PC-9 (cell line): Measurements from ENCODE around the gene PTPN23. TPM values are rescaled to one million over a fixed set of nuclear protein-coding genes. Genes with fewer than 3 reads are reported as not detected.
A peak's percentile ranks its signal among the peaks of the same experiment; 100 is the strongest.

Experiments
- Bru-seq: library from RNA; stranded (reverse); fragments of 400-500 nt; gene quantifications from one replicate; lab custom pipeline; 2021; lab: Mats Ljungman, UMichigan
- BruChase-seq, 2 experiments: library from RNA; stranded (reverse); fragments of 400-500 nt; gene quantifications; one replicate each; lab custom pipeline; 2021; lab: Mats Ljungman, UMichigan
- BruUV-seq: library from RNA; stranded (reverse); fragments of 400-500 nt; replicated peaks from 2 replicates; lab custom pipeline; 2021; lab: Mats Ljungman, UMichigan
- CTCF ChIA-PET: fragments of 300-600 bp; sonication (Branson Sonifier 250); formaldehyde crosslinking; loops from one replicate; lab custom pipeline; 2022; ENCODE audit warnings: antibody characterized with exemption; lab: Charles Lee
- POLR2A ChIA-PET: fragments of 300-600 bp; sonication (Branson Sonifier 250); formaldehyde crosslinking; loops from one replicate; lab custom pipeline; 2022; ENCODE audit warnings: antibody characterized with exemption; ENCODE audit not compliant: unreplicated experiment; lab: Charles Lee
- DNase-seq, 2 experiments: peaks; one replicate each; pipeline versions ENCODE4 v3.0.0 to v3.0.0-alpha.2; 2015 to 2022; ENCODE audit warnings: mixed read lengths in 1 of 2
- H2AFZ ChIP-seq: fragments of 200-600 bp; sonication (generic); 2 replicates; pipeline ENCODE4 v1.8.1; 2017; ENCODE audit warnings: antibody characterized with exemption
- H3F3A ChIP-seq: fragments of 200-600 bp; sonication (generic); 2 replicates; pipeline ENCODE4 v1.8.1; 2017; ENCODE audit warnings: antibody characterized with exemption, mild to moderate bottlenecking, low read depth; ENCODE audit not compliant: insufficient read depth
- H3K27ac ChIP-seq: fragments of 200-600 bp; sonication (generic); 2 replicates; pipeline ENCODE4 v1.6.1; 2016; ENCODE audit warnings: mixed run types
- H3K27me3 ChIP-seq: fragments of 200-600 bp; sonication (generic); 2 replicates; pipeline ENCODE4 v1.6.1; 2016; ENCODE audit warnings: low read depth, mixed run types; ENCODE audit not compliant: insufficient read depth
- H3K36me3 ChIP-seq: fragments of 200-600 bp; sonication (generic); 2 replicates; pipeline ENCODE4 v1.6.1; 2016; ENCODE audit warnings: low read depth, mixed run types
- H3K4me1 ChIP-seq: fragments of 200-600 bp; sonication (generic); replicated peaks from 2 replicates; pipeline ENCODE4 v1.6.1; 2016; ENCODE audit warnings: mixed run types; ENCODE audit not compliant: insufficient read depth
- H3K4me2 ChIP-seq: fragments of 200-600 bp; sonication (generic); 2 replicates; pipeline ENCODE4 v1.6.1; 2017; ENCODE audit warnings: mixed run types
- H3K4me3 ChIP-seq: fragments of 200-600 bp; sonication (generic); 2 replicates; pipeline ENCODE4 v1.6.1; 2016; ENCODE audit warnings: mixed run types
- H3K79me2 ChIP-seq: fragments of 200-600 bp; sonication (generic); 2 replicates; pipeline ENCODE4 v1.6.1; 2017; ENCODE audit warnings: low read depth, mixed run types
- H3K9me2 ChIP-seq: fragments of 200-600 bp; sonication (generic); 2 replicates; pipeline ENCODE4 v1.8.1; 2017; ENCODE audit warnings: mild to moderate bottlenecking; ENCODE audit not compliant: insufficient read depth
- H3K9me3 ChIP-seq: fragments of 200-600 bp; sonication (generic); 2 replicates; pipeline ENCODE4 v1.8.1; 2016; ENCODE audit warnings: low read depth; ENCODE audit not compliant: insufficient read depth
- H4K20me1 ChIP-seq: fragments of 200-600 bp; sonication (generic); 2 replicates; pipeline ENCODE4 v1.8.1; 2017; ENCODE audit not compliant: insufficient read depth
- CTCF ChIP-seq: fragments of 200-600 bp; sonication (generic); conservative IDR thresholded peaks from 2 replicates; pipeline ENCODE4 v1.6.1; 2017; ENCODE audit warnings: mixed run types, antibody characterized with exemption, mild to moderate bottlenecking, moderate library complexity
- EZH2 ChIP-seq: fragments of 200-600 bp; sonication (generic); IDR thresholded peaks from 2 replicates; pipeline ENCODE4 v1.8.0; 2017; ENCODE audit warnings: antibody characterized with exemption, low read depth
- intact Hi-C: fragments of 100-400 bp; cut with micrococcal nuclease; formaldehyde crosslinking; loops from one replicate; pipeline ENCODE4 v1.10.0; 2022; ENCODE audit not compliant: unreplicated experiment
- long read RNA-seq: library from polyadenylated mRNA; stranded (forward); transcript quantifications from one replicate; pipeline ENCODE4 v2.0.0, GENCODE V29; 2022
- total RNA-seq: library from RNA; stranded (reverse); gene quantifications from 2 replicates; pipeline ENCODE4 v1.2.3, GENCODE V29; 2021

PTPN23 gene, protein sequence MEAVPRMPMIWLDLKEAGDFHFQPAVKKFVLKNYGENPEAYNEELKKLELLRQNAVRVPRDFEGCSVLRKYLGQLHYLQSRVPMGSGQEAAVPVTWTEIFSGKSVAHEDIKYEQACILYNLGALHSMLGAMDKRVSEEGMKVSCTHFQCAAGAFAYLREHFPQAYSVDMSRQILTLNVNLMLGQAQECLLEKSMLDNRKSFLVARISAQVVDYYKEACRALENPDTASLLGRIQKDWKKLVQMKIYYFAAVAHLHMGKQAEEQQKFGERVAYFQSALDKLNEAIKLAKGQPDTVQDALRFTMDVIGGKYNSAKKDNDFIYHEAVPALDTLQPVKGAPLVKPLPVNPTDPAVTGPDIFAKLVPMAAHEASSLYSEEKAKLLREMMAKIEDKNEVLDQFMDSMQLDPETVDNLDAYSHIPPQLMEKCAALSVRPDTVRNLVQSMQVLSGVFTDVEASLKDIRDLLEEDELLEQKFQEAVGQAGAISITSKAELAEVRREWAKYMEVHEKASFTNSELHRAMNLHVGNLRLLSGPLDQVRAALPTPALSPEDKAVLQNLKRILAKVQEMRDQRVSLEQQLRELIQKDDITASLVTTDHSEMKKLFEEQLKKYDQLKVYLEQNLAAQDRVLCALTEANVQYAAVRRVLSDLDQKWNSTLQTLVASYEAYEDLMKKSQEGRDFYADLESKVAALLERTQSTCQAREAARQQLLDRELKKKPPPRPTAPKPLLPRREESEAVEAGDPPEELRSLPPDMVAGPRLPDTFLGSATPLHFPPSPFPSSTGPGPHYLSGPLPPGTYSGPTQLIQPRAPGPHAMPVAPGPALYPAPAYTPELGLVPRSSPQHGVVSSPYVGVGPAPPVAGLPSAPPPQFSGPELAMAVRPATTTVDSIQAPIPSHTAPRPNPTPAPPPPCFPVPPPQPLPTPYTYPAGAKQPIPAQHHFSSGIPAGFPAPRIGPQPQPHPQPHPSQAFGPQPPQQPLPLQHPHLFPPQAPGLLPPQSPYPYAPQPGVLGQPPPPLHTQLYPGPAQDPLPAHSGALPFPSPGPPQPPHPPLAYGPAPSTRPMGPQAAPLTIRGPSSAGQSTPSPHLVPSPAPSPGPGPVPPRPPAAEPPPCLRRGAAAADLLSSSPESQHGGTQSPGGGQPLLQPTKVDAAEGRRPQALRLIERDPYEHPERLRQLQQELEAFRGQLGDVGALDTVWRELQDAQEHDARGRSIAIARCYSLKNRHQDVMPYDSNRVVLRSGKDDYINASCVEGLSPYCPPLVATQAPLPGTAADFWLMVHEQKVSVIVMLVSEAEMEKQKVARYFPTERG (N-terminal part only)
- 36.9 and 38.9 TPM in 2 replicates for total RNA-seq
- Bru-seq, nascent RNA, result percentile 73 among the genes with signal in this experiment
- percentile 63 among the genes with signal in this experiment for BruChase-seq, experiment 1, labeled RNA remaining after a 2-hour chase
- BruChase-seq, experiment 2, labeled RNA remaining after a 6-hour chase, result percentile 77 among the genes with signal in this experiment
- long read RNA-seq, full-length matches to known transcripts, result 1 of 11 reads
- long read RNA-seq, partial matches to known transcripts, result 9 of 11 reads
- long read RNA-seq, other reads (novel, unspliced or antisense), result 1 of 11 reads

DNA sequence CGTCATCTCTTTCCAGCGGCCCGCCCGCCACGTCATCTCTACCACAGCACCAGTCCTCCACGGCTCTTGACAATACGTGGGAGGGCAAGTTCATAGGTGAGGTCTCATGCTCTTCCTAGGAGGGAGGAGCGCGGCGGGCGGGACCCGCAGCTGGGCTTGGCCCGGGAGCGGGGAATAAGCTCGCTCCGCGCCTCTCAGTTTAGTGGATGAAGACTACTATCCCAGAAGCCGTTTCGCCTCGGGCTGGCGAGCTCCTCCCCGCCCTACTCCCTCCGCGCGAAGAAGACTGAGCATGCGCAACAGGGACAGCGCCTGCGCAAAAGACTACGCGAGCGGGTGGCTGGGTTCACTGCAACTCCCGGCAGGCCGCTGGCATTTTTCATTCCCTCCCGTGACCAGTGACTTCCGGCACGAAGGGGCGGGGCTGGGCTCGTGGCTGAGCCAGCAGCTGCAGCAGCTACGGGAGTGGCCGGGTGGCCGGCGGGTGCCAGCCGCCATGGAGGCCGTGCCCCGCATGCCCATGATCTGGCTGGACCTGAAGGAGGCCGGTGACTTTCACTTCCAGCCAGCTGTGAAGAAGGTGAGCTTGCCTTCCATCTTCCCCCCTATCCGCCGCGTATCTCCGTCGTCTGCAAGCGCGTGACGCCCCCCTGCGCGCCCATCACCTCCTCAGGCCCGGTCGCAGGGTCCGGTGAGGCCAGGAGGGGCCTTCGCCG is at the start of gene PTPN23:
Gene PTPN23, plus strand, starts transcription at position 421 of the 716 bp plus-strand sequence. Its CDS starts 76 bp downstream, at position 497.
- peak; percentile 94 to 99 for DNase-seq
- H3K9me3 ChIP-seq, result no peaks in the 10 kb centered on the region
- intact Hi-C loops, result loop anchor here (5.0 kb wide), 1 partner anchor 673 kb away; no protein-coding TSS in a partner anchor
- ChIA-PET POLR2A (interaction anchor here (0.6 to 0.7 kb wide), 13 partner anchors 29 to 1516 kb away, joined by 3 to 7 read pairs (median 4); no protein-coding TSS in a partner anchor), CTCF (interaction anchor here (0.6 to 0.7 kb wide), 2 partner anchors 26 to 216 kb away, joined by 3 read pairs; no protein-coding TSS in a partner anchor)
- H3K4me2 ChIP-seq, result peak within 1 kb of the TSS; percentile 98
- peaks cover 40% of the 10 kb centered on the region for H4K20me1 ChIP-seq
- peaks cover 62% of the 10 kb centered on the region for H3K79me2 ChIP-seq
- TF ChIP-seq CTCF (no peak), EZH2 (no peak)
- peak within 1 kb of the TSS; percentile 92 for H3K27ac ChIP-seq
- H2AFZ ChIP-seq, result peak within 1 kb of the TSS; percentile 85
- BruUV-seq, result TSS peak; percentile 66
- no peaks in the 10 kb centered on the region for H3K27me3 ChIP-seq
- peaks cover 21% of the 10 kb centered on the region for H3F3A ChIP-seq
- no peaks in the 10 kb centered on the region for H3K36me3 ChIP-seq
- H3K9me2 ChIP-seq, result no peaks in the 10 kb centered on the region
- H3K4me1 ChIP-seq, result peaks cover 21% of the 10 kb centered on the region
- peak within 1 kb of the TSS; percentile 66 for H3K4me3 ChIP-seq

DNA sequence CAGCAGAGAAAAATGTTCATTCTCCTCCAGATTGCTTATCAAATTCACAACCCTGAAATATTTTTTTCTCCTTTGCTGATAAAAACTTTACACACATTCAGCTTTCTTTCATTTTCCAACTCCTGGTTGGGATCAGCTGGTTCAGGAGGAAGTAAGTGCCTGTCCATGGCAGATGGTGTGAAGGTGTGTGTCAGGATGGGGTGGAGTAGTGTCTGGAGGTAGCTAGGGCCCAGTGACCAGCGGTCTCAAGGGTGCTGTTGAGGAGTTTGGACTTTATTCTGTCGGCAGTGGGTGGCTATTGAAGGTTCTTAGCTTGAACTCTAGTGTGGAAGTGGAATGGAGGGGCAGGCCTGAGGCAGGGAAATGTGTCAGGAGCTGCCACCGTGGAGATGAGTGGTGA is 46.9 kb upstream of the PTPN23 start:
- Histone ChIP-seq H3F3A (no peaks in the 10 kb centered on the region), H3K27me3 (no peaks in the 10 kb centered on the region), H3K27ac (no peak overlapping the region), H3K79me2 (no peaks in the 10 kb centered on the region), H3K36me3 (no peaks in the 10 kb centered on the region), H4K20me1 (no peaks in the 10 kb centered on the region), H3K9me3 (no peaks in the 10 kb centered on the region), H3K4me3 (no peak overlapping the region), H3K9me2 (no peaks in the 10 kb centered on the region), H3K4me2 (no peak overlapping the region), H3K4me1 (no peaks in the 10 kb centered on the region), H2AFZ (no peak overlapping the region)
- TF ChIP-seq EZH2 (no peak), CTCF (no peak)
- BruUV-seq, result no TSS peak
- POLR2A ChIA-PET, result no interaction called here
- DNase-seq, result no peak
- intact Hi-C loops, result no loop called here
- CTCF ChIA-PET, result no interaction called here
